Ovary (tissue), 9 donors: Measurements from ENCODE around the gene APLNR. TPM values are rescaled to one million over a fixed set of nuclear protein-coding genes. Genes with fewer than 3 reads are reported as not detected.

ENCODE experiments used
- DNase-seq, 5 donors: peaks; one replicate each; pipeline ENCODE4 v3.0.0-alpha.2; 2019 to 2020
- H3K27ac ChIP-seq, 2 donors: fragments of 200-600 bp; one replicate each; pipeline versions ENCODE4 v1.5.1 to v1.8.0; 2019 to 2022
- H3K27me3 ChIP-seq: fragments of 200-600 bp; one replicate; pipeline ENCODE4 v1.8.0; 2022
- H3K36me3 ChIP-seq: fragments of 200-600 bp; sonication (generic); one replicate; pipeline ENCODE4 v1.5.1; 2019
- H3K4me1 ChIP-seq: one replicate; pipeline ENCODE4 v1.8.1; 2013; ENCODE audit warnings: mild to moderate bottlenecking, moderate library complexity; ENCODE audit not compliant: insufficient read depth
- H3K4me3 ChIP-seq: fragments of 200-600 bp; sonication (generic); one replicate; pipeline ENCODE4 v1.5.1; 2017
- H3K9me3 ChIP-seq, 2 donors: fragments of 200-600 bp in 1 of 2; sonication (generic) in 1 of 2; one replicate each; pipeline versions ENCODE4 v1.5.1 to v1.8.1; 2013 to 2019; ENCODE audit warnings: mild to moderate bottlenecking in 1 of 2, moderate library complexity in 1 of 2
- EP300 ChIP-seq: sonication (generic); formaldehyde crosslinking; IDR thresholded peaks from one replicate; pipeline ENCODE4 v1.6.1; 2017; ENCODE audit warnings: antibody characterized with exemption
- POLR2A ChIP-seq: fragments of 450-650 bp; IDR thresholded peaks from one replicate; pipeline ENCODE4 v1.6.1; 2017; ENCODE audit warnings: antibody characterized with exemption, mild to moderate bottlenecking, moderate library complexity
- WGBS, 3 donors: extraction: QIAGEN DNeasy Blood & Tissue Kit in 1 of 3; methylation state at CpG; one replicate each; pipeline versions ENCODE4 v1.1.5 to v1.1.7; 2013 to 2017; 5-methylcytosine and 5-hydroxymethylcytosine counted together
- intact Hi-C, 4 donors: fragments of 100-400 bp; cut with DNase I; formaldehyde crosslinking; loops; one replicate each; pipeline versions ENCODE4 v1.11.0 to v1.15.1; 2022 to 2023
- polyA plus RNA-seq, 2 donors: library from polyadenylated mRNA; stranded (reverse); fragments of 200-250 nt in 1 of 2; fragments of 350-450 nt in 1 of 2; fragmentation: Illumina TruSeq in 1 of 2; extraction: RNeasy Lipid Tissue Mini Kit (QIAGEN cat#74804) in 1 of 2; gene quantifications; one replicate each; pipeline ENCODE4 v1.2.3, GENCODE V29; 2013 to 2014
- total RNA-seq, 7 donors: library from RNA; depleted of rRNA in 2 of 7; stranded (reverse); fragments of >200 nt in 2 of 7; fragmentation: NEBNext Ultra II Directional in 3 of 7; extraction: Animal tissue kit (Norgen Biotek cat#: 25700) in 3 of 7; gene quantifications; one replicate each; pipeline versions ENCODE4 v1.1.0 to v1.2.4, GENCODE V29; 2016 to 2023
- TF ChIP-seq, protein P1 (sequence below), 3 donors: fragments of 450-650 bp in 2 of 3; fragments of 200-600 bp in 1 of 3; IDR thresholded peaks; one replicate each; pipeline versions ENCODE4 v1.5.1 to v1.8.0; 2016 to 2022; ENCODE audit warnings: antibody characterized with exemption in 3 of 3, mild to moderate bottlenecking in 1 of 3
- donor health status: DM: no; HTN: no; CAD: no; lungs with moderate emphysema.
- donor health status: DM: no; HTN: no; CAD: no.
- donor health status: Bipolar disorder and iron deficiency.
- donor health status: DM: yes; HTN: yes; CAD: no.
- donor health status: DM: no; HTN: no; CAD: no.
- donor health status: DM: yes; HTN: yes; CAD: no.

APLNR gene
- total and polyA plus RNA-seq, 9 donors = 0.24 to 36.1 (median 0.94) TPM; not detected in 2

DNA sequence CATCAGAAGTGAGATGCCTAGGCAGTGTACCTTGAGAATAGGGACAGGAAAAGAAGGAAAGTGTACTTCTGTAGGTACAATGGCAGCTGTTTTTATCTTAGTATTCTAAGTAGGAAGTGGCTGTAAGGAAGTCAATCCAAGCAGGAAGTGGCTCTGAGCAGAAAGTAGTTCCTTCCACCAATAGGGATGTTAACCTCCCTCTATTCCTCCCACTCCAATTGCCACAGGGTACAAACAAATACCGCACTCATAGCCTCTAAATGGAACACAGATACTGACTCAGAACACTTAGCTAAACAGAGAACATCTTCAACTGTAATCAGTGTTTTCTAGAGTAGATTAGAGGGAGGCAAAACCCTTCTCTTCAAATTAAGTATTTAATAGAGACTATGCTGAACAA is 44.7 kb downstream of the APLNR start:
- Histone ChIP-seq H3K4me1 (no peaks in the 10 kb centered on the region), H3K4me3 (no peak overlapping the region), H3K36me3 (no peaks in the 10 kb centered on the region), H3K27ac (no peak overlapping the region), H3K27me3 (no peaks in the 10 kb centered on the region), H3K9me3 (no peaks in the 10 kb centered on the region)
- TF ChIP-seq EP300 (no peak), POLR2A (no peak)
- TF ChIP-seq, protein P1, sequence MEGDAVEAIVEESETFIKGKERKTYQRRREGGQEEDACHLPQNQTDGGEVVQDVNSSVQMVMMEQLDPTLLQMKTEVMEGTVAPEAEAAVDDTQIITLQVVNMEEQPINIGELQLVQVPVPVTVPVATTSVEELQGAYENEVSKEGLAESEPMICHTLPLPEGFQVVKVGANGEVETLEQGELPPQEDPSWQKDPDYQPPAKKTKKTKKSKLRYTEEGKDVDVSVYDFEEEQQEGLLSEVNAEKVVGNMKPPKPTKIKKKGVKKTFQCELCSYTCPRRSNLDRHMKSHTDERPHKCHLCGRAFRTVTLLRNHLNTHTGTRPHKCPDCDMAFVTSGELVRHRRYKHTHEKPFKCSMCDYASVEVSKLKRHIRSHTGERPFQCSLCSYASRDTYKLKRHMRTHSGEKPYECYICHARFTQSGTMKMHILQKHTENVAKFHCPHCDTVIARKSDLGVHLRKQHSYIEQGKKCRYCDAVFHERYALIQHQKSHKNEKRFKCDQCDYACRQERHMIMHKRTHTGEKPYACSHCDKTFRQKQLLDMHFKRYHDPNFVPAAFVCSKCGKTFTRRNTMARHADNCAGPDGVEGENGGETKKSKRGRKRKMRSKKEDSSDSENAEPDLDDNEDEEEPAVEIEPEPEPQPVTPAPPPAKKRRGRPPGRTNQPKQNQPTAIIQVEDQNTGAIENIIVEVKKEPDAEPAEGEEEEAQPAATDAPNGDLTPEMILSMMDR (IDR thresholded peaks at IDR 0.05) = no peak
- DNase-seq = no peak
- intact Hi-C loops = no loop called here
- WGBS, 3 donors = 82 to 89% (median 83%) methylated on average over 1 of the region's 1 CpG

DNA sequence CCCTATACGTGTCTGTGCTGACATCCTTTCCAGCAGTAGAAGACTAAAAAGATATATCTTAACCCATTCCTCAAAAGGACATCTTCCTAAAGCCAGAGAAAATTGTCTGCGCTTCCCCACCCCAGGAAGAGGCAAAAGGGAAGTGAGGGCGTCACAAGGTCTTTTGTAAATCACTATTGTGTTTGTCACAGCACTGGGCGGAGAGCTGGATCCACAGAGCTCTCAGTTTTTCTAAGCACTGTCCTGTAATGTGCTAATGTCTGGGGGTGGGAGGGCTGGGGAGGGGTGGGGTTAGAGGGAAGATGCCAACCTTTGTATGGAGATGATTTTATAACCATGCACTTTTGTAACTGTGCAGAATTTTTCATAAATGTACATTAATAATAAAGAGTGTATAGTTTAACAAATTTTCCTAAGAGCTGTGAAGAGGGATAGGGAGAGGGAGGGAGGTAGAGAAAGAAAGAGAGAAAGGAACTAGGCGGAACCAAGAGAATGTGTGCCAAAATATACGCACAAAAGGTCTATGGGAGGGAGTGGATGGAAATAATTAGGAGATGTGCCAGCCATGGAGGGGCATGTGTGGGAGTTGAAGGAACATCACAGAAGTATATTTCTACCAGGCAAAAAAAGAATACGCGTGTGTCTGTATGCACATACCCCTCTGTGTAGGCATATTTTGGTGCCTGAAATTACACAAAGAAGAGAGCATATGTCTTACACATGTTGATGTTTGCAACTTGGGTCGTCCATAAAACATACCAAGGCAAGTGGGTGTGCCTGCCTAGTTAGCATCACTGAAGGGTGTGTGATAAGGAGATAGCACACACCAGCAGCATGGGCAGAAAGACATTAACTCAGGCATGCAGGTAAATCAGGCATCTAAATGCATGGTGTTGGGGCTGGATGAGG is 45.5 kb downstream of the APLNR start:
- H3K27ac ChIP-seq = no peak overlapping the region
- H3K9me3 ChIP-seq = no peaks in the 10 kb centered on the region
- H3K4me3 ChIP-seq = no peak overlapping the region
- TF ChIP-seq POLR2A (no peak), EP300 (no peak)
- TF ChIP-seq, protein P1 (IDR thresholded peaks at IDR 0.05) = no peak
- H3K27me3 ChIP-seq = no peaks in the 10 kb centered on the region
- H3K36me3 ChIP-seq = no peaks in the 10 kb centered on the region
- intact Hi-C loops = no loop called here
- H3K4me1 ChIP-seq = no peaks in the 10 kb centered on the region
- DNase-seq = no peak
- 66 to 71% (median 67%) methylated on average over 9 of the region's 9 CpGs for WGBS, 3 donors

DNA sequence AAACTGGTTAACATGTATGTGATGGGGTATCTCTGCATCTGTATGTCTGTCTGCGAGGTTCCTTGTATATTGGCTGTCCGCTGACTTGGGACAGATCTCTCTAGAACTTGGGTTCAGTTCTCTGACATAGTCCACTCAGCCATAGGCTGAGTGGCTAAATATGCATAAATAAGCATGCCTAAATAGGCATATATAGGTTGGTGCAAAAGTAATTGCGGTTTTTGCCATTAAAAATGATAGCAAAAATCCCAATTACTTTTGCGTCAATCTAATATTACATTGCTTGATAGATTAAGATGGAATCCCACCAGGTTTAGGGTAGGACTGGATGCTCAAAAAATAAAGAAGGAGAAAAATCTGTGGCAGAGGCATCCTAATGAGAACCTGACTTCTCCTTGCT is 46.5 kb downstream of the APLNR start:
- WGBS, 3 donors = 95 to 97% (median 95%) methylated on average over 4 of the region's 4 CpGs

More for the DNA sequence above, 46.5 kb downstream of the APLNR start:
- H3K27me3 ChIP-seq = no peaks in the 10 kb centered on the region
- no peak for DNase-seq
- H3K9me3 ChIP-seq = no peaks in the 10 kb centered on the region
- intact Hi-C loops = no loop called here
- H3K27ac ChIP-seq = no peak overlapping the region
- no peaks in the 10 kb centered on the region for H3K36me3 ChIP-seq
- H3K4me1 ChIP-seq = no peaks in the 10 kb centered on the region
- TF ChIP-seq POLR2A = no peak
- TF ChIP-seq EP300 = no peak
- TF ChIP-seq, protein P1 (IDR thresholded peaks at IDR 0.05) = no peak
- no peak overlapping the region for H3K4me3 ChIP-seq

Other genes starting within 250 kb of the APLNR start
- gene OR5AK2, start 248.3 kb downstream of the APLNR start, total RNA-seq = not detected
- not detected for gene OR5AK2, start 248.3 kb downstream of the APLNR start, polyA plus RNA-seq
- under 1 TPM in 5 of 7 donors, not detected in 2; 0.05 to 0.20 (median 0.11) TPM for gene LRRC55, start 55.3 kb downstream of the APLNR start, total RNA-seq
- under 1 TPM; 0.11 to 0.48 TPM for gene LRRC55, start 55.3 kb downstream of the APLNR start, polyA plus RNA-seq
- 100 to 1,000 TPM in 5 of 7 donors, 10 to 100 TPM in 2; 45.2 to 230 (median 149) TPM for gene TNKS1BP1, start 87.7 kb upstream of the APLNR start, total RNA-seq
- 10 to 100 TPM; 88.5 to 93.9 TPM for gene TNKS1BP1, start 87.7 kb upstream of the APLNR start, polyA plus RNA-seq
- 100 to 1,000 TPM in 1 of 7 donors, 10 to 100 TPM in 6; 43.3 to 105 (median 87.7) TPM for gene SSRP1, start 98.6 kb upstream of the APLNR start, total RNA-seq
- gene SSRP1, start 98.6 kb upstream of the APLNR start, polyA plus RNA-seq = 100 to 1,000 TPM in 1 of 2 donors, 10 to 100 TPM in 1; 78.6 to 134 TPM
- gene P2RX3, start 101.1 kb upstream of the APLNR start, total RNA-seq = under 1 TPM in 1 of 7 donors, not detected in 6; 0.12 TPM
- under 1 TPM in 1 of 2 donors, not detected in 1; 0.13 TPM for gene P2RX3, start 101.1 kb upstream of the APLNR start, polyA plus RNA-seq
- gene PRG3, start 143.9 kb upstream of the APLNR start, total RNA-seq = not detected
- not detected for gene PRG3, start 143.9 kb upstream of the APLNR start, polyA plus RNA-seq
- not detected for gene PRG2, start 153.4 kb upstream of the APLNR start, total RNA-seq
- gene PRG2, start 153.4 kb upstream of the APLNR start, polyA plus RNA-seq = under 1 TPM in 1 of 2 donors, not detected in 1; 0.15 TPM
- gene SLC43A3, start 189.9 kb upstream of the APLNR start, total RNA-seq = 10 to 100 TPM; 17.0 to 47.2 (median 36.3) TPM
- gene SLC43A3, start 189.9 kb upstream of the APLNR start, polyA plus RNA-seq = 10 to 100 TPM; 21.2 to 69.3 TPM
- 1 to 10 TPM in 2 of 7 donors, under 1 TPM in 5; 0.23 to 2.0 (median 0.83) TPM for gene RTN4RL2, start 223.3 kb upstream of the APLNR start, total RNA-seq
- under 1 TPM in 1 of 2 donors, not detected in 1; 0.53 TPM for gene RTN4RL2, start 223.3 kb upstream of the APLNR start, polyA plus RNA-seq